Stimulated activated CD8-positive, alpha-beta memory T cell treated with anti-CD3 and anti-CD28 coated beads, Interleukin-4, amount 100 ng/mL, for 48 hours (primary cell): ENCODE measurements around the gene NEDD8.
"Not testable (repeated sequence)": the region's sequence is repeated elsewhere in the genome, so short reads cannot be mapped to it uniquely, and the experiment has no call there.

Experiments
- DNase-seq: peaks from one replicate; pipeline ENCODE4 v3.0.0-alpha.2; 2020

NEDD8 gene

GRCh38 chr14:24246765-24247212 lies 14.6 kb upstream of the NEDD8 start:
- peak; percentile 43 for DNase-seq

- not testable (repeated sequence) for DNase-seq
Measured at GRCh38 chr14:24245350-24245749, 13.2 kb upstream of the NEDD8 start.

- no peak for DNase-seq
Measured at GRCh38 chr14:24243336-24243836, 11.2 kb upstream of the NEDD8 start.

DNA sequence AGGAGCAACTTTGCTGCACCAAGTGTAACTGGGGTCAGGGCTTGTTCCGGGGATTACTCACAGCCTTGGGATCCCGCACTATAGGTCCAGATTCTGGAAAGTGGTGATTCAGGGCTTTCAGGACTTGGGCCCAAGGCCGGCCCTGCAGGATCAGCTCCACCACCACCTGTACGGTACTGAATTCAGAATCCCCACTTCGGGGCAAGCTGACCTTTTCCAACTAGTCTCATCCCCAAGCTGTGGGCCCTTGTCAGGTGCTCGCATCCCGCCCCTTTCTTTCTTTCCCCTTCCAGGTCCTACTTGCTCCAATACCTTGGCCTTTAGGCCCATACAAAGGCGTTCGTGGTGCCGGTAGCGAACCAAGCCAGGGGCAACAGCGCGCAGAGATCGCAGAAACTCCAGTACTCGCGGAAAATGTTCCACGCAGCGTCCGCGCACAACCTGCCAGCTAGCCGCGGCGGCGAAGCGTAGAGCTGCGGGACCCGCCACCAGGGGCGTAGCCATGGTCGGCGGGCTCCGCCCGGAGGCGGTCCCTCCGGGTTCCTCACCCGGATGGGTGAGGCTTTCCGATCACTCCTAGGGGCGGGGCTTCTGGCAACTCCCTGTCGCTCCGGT lies 9.8 kb upstream of the NEDD8 start:
- peak; percentile 93 for DNase-seq

GRCh38 chr14:24240110-24240918 lies 8.1 kb upstream of the NEDD8 start:
- no peak for DNase-seq

- no peak for DNase-seq
Measured at GRCh38 chr14:24238527-24239037, 6.4 kb upstream of the NEDD8 start.

DNA sequence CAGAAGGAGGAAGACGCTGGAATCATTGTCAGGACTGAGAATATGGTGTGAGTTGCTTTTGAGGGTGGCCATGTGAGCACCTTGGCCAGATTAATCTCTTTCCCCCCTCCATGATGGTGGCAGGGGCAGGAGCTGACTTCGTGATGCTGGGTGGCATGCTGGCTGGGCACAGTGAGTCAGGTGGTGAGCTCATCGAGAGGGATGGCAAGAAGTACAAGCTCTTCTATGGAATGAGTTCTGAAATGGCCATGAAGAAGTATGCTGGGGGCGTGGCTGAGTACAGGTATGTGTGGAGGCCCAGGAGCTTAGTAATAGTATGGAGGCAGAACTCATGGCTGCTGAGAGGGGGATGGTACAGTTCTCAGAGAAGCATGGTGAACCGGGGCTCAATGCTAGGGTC lies 6.0 kb upstream of the NEDD8 start:
- no peak for DNase-seq

- no peak for DNase-seq
Measured at GRCh38 chr14:24237463-24237955, 5.3 kb upstream of the NEDD8 start.

DNA sequence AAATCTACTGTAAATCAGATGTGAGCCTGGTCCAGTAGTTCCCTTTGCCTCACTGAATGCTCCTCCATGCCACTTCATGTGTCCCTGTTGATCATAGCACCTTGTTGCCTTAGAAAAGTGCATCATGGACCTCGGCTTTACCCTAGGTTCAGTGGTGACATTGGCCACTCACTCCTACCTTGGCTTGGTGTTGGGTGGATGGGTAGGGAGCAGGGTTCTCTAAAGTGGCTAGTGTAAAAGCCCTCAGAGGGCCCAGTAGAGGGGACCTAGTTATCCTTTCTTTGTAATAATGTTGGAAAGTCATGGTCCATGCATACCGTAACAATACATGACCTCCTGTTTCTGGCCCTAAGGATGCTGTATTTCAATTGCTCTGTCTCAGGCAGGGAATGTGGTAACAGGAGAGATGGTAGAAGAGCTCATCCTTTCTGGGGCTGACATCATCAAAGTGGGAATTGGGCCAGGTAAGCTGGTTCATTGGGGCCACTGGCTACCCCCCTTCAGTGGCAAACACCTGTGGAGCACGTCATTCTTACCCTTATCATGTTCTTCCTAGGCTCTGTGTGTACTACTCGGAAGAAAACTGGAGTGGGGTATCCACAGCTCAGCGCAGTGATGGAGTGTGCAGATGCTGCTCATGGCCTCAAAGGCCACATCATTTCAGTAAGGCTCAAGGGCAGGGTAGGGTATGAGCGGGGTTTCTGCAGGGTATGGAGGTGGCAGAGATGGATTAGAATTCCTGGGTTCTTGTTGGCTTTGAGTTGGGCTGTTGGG lies 4.7 kb upstream of the NEDD8 start:
- DNase-seq = no peak

DNA sequence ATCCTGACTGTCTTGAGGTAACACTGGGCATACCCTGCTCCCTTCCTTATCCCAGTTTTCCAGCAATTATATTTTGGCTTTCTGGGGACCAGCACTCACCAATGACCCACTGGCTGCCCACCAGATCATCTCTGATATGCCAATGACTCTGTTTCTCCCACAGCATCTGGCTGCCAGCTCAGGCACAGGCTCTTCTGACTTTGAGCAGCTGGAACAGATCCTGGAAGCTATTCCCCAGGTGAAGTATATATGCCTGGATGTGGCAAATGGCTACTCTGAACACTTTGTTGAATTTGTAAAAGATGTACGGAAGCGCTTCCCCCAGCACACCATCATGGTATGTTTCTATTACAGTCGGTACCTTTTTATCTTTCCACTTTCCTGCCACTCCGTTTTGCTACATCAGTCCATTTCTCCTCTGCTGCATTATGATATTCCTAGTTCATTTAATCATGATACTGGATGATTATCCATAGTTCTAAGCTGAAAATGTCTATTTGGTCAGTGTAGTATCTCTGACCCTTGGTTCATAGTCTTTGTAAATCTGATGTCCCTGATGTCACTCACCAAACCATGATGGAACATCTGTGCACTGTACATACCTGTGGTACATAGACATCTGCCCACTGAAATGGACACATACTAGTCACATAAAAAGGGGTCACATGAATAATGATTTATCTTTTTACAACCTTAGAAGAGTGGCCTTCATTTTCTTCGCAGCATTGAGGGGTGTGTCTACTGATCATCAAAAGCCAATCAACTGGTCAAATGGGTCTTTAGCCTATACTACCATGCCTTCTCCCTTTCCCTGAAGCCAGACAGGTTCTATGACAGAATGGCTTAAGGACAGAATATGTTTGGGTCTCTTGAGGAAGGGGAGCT lies 3.9 kb upstream of the NEDD8 start:
- no peak for DNase-seq

GRCh38 chr14:24234095-24235005 lies 2.2 kb upstream of the NEDD8 start:
- DNase-seq = no peak

DNA sequence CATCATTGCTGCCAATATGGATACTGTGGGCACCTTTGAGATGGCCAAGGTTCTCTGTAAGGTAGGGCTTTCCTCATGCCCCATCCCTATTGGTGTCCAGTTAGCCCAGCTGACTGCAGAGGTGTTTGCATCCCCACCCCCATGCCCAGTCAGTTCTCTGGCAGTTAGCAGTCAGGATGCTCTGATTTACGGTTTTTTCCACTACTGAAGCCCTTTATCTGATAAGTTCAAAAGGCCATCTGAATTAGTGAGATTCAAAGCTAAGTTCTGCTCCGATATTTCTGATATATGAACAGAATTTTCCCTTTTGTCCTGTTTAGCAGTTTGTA lies 1.3 kb upstream of the NEDD8 start:
- DNase-seq = peak; percentile 40

- DNase-seq = no peak
Measured at GRCh38 chr14:24232645-24233537, 724 bp upstream of the NEDD8 start, which contains the start of gene GMPR2. GMPR2 (plus strand) TSS chr14:24232929; CDS start chr14:24233254, 325 bp downstream.

GRCh38 chr14:24231263-24232120 lies 675 bp downstream of the NEDD8 start:
- DNase-seq = peak; percentile 40

DNA sequence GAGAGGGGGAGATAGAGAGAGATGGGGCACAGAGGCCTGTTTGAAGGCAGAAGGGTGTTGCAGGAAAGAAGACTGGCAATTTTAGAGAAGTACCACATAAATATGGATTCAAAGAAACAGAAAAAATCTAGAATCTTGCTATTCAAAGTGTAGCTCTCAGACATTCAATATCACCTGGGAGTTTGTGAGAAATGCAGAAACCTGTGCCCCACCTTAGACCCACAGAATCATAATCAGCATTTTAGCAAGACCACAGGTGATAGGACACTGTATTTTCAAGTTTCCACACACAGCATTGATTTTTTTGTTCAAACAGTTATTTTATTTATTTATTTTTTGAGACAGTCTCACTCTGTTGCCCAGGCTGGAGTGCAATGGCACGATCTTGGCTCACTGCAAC lies 3.3 kb downstream of the NEDD8 start:
- no peak for DNase-seq

DNA sequence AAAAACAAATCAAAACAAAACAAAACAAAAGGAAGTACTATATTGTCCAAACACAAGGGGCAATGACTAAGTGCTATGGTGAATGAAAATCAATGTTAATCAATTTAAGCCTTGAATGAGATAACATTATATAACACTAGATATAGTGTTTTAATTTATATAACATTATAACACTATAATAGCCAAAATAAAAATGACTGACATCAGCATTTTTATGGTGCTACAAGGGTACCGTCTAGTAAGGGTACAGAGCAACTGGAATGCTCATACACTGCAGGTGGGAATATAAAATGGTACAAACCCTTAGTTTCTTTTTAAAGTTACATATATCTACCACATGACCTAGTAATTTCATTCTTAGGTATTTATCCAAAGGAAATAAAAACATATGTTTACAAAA lies 5.7 kb downstream of the NEDD8 start:
- DNase-seq = no peak

GRCh38 chr14:24224618-24225071 lies 7.5 kb downstream of the NEDD8 start:
- DNase-seq = no peak

- DNase-seq = not testable (repeated sequence)
Measured at GRCh38 chr14:24222987-24223386, 9.2 kb downstream of the NEDD8 start.

GRCh38 chr14:24219521-24219920 lies 12.6 kb downstream of the NEDD8 start:
- DNase-seq = no peak
